Astrocyte (in vitro differentiated cells and primary cell): ENCODE data around the gene SDHAF2.

Experiments used
- EZH2 ChIP-seq: IDR thresholded peaks from 2 replicates; pipeline ENCODE4 v1.6.1; 2012; ENCODE audit warnings: mild to moderate bottlenecking, low read length, inconsistent platforms; ENCODE audit not compliant: insufficient read depth
- TF ChIP-seq, protein P1 (sequence below): IDR thresholded peaks from 2 replicates; pipeline ENCODE4 v1.5.1; 2011; ENCODE audit warnings: low read depth, mild to moderate bottlenecking, inconsistent platforms, low read length, moderate library complexity; ENCODE audit not compliant: insufficient read depth

DNA sequence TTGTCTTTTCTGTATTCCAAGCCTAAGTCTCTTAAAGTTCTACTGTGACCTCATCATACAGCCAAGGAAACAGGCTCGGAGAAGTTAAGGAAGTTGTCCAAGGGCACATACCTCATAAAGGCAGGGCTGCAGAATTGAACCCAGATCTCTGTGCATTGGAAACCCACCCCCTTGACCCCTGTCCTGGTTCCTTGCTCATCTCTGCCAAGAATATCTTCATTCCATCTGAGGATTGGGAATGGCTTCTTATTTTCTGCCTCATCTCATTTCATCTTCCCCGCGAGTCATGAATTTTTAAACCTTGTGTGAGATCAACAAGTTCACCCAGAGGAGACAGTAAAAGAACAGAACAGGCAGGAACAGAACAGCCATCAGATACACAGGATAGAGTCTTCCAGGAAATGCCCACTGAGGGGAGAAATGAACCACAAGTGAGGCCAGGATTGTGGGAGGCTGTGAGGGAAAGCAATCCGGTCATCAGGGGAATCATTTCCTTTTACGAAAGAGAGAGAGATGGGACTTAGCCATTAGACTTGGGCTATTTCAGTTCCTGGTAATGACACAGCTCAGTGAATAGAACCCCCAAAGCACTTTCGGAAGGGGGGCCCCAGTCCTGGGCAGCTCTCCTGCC, 44.2 kb downstream of the SDHAF2 start:
- TF ChIP-seq, protein P1, sequence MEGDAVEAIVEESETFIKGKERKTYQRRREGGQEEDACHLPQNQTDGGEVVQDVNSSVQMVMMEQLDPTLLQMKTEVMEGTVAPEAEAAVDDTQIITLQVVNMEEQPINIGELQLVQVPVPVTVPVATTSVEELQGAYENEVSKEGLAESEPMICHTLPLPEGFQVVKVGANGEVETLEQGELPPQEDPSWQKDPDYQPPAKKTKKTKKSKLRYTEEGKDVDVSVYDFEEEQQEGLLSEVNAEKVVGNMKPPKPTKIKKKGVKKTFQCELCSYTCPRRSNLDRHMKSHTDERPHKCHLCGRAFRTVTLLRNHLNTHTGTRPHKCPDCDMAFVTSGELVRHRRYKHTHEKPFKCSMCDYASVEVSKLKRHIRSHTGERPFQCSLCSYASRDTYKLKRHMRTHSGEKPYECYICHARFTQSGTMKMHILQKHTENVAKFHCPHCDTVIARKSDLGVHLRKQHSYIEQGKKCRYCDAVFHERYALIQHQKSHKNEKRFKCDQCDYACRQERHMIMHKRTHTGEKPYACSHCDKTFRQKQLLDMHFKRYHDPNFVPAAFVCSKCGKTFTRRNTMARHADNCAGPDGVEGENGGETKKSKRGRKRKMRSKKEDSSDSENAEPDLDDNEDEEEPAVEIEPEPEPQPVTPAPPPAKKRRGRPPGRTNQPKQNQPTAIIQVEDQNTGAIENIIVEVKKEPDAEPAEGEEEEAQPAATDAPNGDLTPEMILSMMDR: no peak
- no peak for TF ChIP-seq EZH2
